Choroid plexus epithelial cell (primary cell): Measurements from ENCODE around the gene IVL.

Experiments used
- DNase-seq: peaks from one replicate; pipeline ENCODE4 v3.0.0-alpha.2; 2010; ENCODE audit warnings: low read depth
- H3K4me3 ChIP-seq: 2 replicates; pipeline ENCODE4 v1.5.1; 2011; ENCODE audit warnings: low read depth, mild to moderate bottlenecking, control low read depth, low read length, moderate library complexity
- CTCF ChIP-seq: conservative IDR thresholded peaks from 2 replicates; pipeline ENCODE4 v1.5.1; 2011; ENCODE audit warnings: low read depth, mild to moderate bottlenecking, control low read depth, inconsistent platforms, low read length, moderate library complexity

Gene IVL

GRCh38 chr1:152946248-152946647, 37.9 kb downstream of the IVL start:
- DNase-seq, result no peak
- H3K4me3 ChIP-seq, result no peak overlapping the region
- TF ChIP-seq CTCF, result no peak

- no peak for TF ChIP-seq CTCF
- no peak for DNase-seq
- no peak within 1 kb of the TSS for H3K4me3 ChIP-seq
These were observed 38.4 kb downstream of the IVL start, which contains the start of gene SPRR5 for GRCh38 chr1:152946651-152947256. SPRR5 (plus strand) TSS chr1:152947206; CDS start chr1:152948555, 1,349 bp downstream.

GRCh38 chr1:152951711-152952110, 43.4 kb downstream of the IVL start:
- TF ChIP-seq CTCF, result no peak
- DNase-seq, result no peak
- H3K4me3 ChIP-seq, result no peak overlapping the region

- no peak for DNase-seq
- TF ChIP-seq CTCF, result no peak
- H3K4me3 ChIP-seq, result no peak overlapping the region
These were observed 45.4 kb downstream of the IVL start for GRCh38 chr1:152953761-152954160.

- H3K4me3 ChIP-seq, result no peak overlapping the region
- no peak for TF ChIP-seq CTCF
- no peak for DNase-seq
These were observed 46.1 kb downstream of the IVL start for GRCh38 chr1:152954436-152954835.

GRCh38 chr1:152957561-152957960, 49.2 kb downstream of the IVL start:
- no peak for DNase-seq
- no peak for TF ChIP-seq CTCF
- no peak overlapping the region for H3K4me3 ChIP-seq

GRCh38 chr1:152959273-152959672, 50.9 kb downstream of the IVL start:
- DNase-seq, result no peak
- TF ChIP-seq CTCF, result no peak
- no peak overlapping the region for H3K4me3 ChIP-seq
